GM10248 (cell line): Measurements from ENCODE around the gene TCF20.

Experiments used
- CTCF ChIA-PET: fragments of 300-600 bp; sonication (Branson Sonifier 250); formaldehyde crosslinking; extraction: SDS; loops from one replicate; lab custom pipeline; 2021; ENCODE audit warnings: antibody characterized with exemption; lab: Yijun Ruan, JAX
- POLR2A ChIA-PET: fragments of 350-650 bp; sonication (Branson Sonifier 250); formaldehyde crosslinking; extraction: SDS; loops from one replicate; lab custom pipeline; 2020; ENCODE audit warnings: antibody characterized with exemption; lab: Yijun Ruan, JAX
- DNase-seq: peaks from one replicate; pipeline ENCODE4 v3.0.0; 2012; ENCODE audit errors: extremely low spot score
- CTCF ChIP-seq: IDR thresholded peaks from 2 replicates; pipeline ENCODE4 v1.5.1; 2012; ENCODE audit warnings: mild to moderate bottlenecking, low read depth; ENCODE audit errors: extremely low read depth, missing control alignments, control extremely low read depth

The TCF20 gene

GRCh38 chr22:42256930-42257329, 13.5 kb downstream of the TCF20 start:
- ChIA-PET POLR2A (no interaction called here), CTCF (no interaction called here)
- no peak for TF ChIP-seq CTCF
- DNase-seq = no peak

GRCh38 chr22:42256220-42256619, 14.2 kb downstream of the TCF20 start:
- ChIA-PET CTCF (no interaction called here), POLR2A (no interaction called here)
- TF ChIP-seq CTCF = no peak
- DNase-seq = no peak

GRCh38 chr22:42249831-42250230, 20.6 kb downstream of the TCF20 start:
- DNase-seq = no peak
- TF ChIP-seq CTCF = no peak
- ChIA-PET CTCF (no interaction called here), POLR2A (no interaction called here)

- no peak for DNase-seq
- no peak for TF ChIP-seq CTCF
- POLR2A ChIA-PET = no interaction called here
- CTCF ChIA-PET = interaction anchor here (0.9 kb wide), 1 partner anchor 11 kb away, joined by 3 read pairs; no protein-coding TSS in a partner anchor
Observed at GRCh38 chr22:42248995-42249394, 21.5 kb downstream of the TCF20 start.

- ChIA-PET POLR2A (no interaction called here), CTCF (no interaction called here)
- DNase-seq = no peak
- no peak for TF ChIP-seq CTCF
Observed at GRCh38 chr22:42247596-42247995, 22.9 kb downstream of the TCF20 start.

GRCh38 chr22:42243802-42244060, 26.7 kb downstream of the TCF20 start:
- POLR2A ChIA-PET = no interaction called here
- TF ChIP-seq CTCF = no peak
- DNase-seq = no peak
- CTCF ChIA-PET = no interaction called here

GRCh38 chr22:42236848-42237247, 33.6 kb downstream of the TCF20 start:
- no peak for DNase-seq
- CTCF ChIA-PET = no interaction called here
- TF ChIP-seq CTCF = no peak
- POLR2A ChIA-PET = no interaction called here
